ENCODE data around the gene SLC66A2. TPM values are rescaled to one million over a fixed set of nuclear protein-coding genes. Genes with fewer than 3 reads are reported as not detected.

Gene SLC66A2
- total RNA-seq, 1 experiment from 2014 or later: 13.0 TPM

DNA sequence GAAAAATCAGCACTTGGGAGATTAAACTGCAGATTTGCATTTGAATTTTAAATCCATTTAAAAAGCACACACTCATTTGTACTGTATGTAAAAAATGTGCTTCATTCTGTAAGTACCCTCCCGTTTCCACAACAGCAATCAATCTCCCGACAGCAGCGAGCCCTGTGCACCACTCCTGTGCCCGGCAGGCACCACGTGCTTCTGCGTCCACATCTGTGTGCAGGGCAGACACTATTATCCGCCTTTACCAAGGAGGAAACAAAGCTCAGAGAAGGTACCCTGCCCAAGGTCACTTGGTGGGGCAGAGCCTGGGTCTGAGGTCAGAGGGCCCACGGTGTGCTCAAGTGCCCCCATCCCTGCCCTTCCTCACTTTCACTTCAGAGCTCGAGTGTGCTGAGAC lies 20.5 kb upstream of the SLC66A2 start:
- H3K9me3 ChIP-seq (ENCODE audit: control insufficient read depth, low read depth, low read length): no peaks in the 10 kb centered on the region
- no peak overlapping the region for H2BK5ac ChIP-seq (ENCODE audit: insufficient read length, low read length)
- H3K23me2 ChIP-seq (ENCODE audit: insufficient read length, low read depth, low read length, poor library complexity, severe bottlenecking): no peaks in the 10 kb centered on the region
- H3K4ac ChIP-seq (ENCODE audit: low read depth, low read length): no peak overlapping the region
- H3K27me3 Mint-ChIP-seq (ENCODE audit: low read depth): peaks cover 2% of the 10 kb centered on the region; the same call in 1 of the 2 replicates
- H3K9ac ChIP-seq (ENCODE audit: extremely low read depth, insufficient read length, low read length): no peak overlapping the region
- peaks cover 12% of the 10 kb centered on the region; the same call in 1 of the 2 replicates for H3K79me2 ChIP-seq (ENCODE audit: insufficient read depth, low read length)
- H2BK12ac ChIP-seq (ENCODE audit: insufficient read length, low read depth, low read length): no peak overlapping the region
- H3K4me3 Mint-ChIP-seq: no peak overlapping the region
- H2BK15ac ChIP-seq (ENCODE audit: low read depth, low read length): no peak overlapping the region
- no peaks in the 10 kb centered on the region for H4K20me1 ChIP-seq (ENCODE audit: control insufficient read depth, insufficient read depth, insufficient read length)
- H3K27me3 ChIP-seq (ENCODE audit: insufficient read depth, low read length): no peaks in the 10 kb centered on the region
- H3K4me1 ChIP-seq (ENCODE audit: insufficient read depth, low read length): no peaks in the 10 kb centered on the region
- H3K4me1 Mint-ChIP-seq: no peaks in the 10 kb centered on the region
- no peak overlapping the region for H2BK120ac ChIP-seq (ENCODE audit: low read depth, low read length, poor library complexity, severe bottlenecking)
- H2AFZ ChIP-seq (ENCODE audit: low read length): no peak overlapping the region
- no peak overlapping the region for H3K23ac ChIP-seq (ENCODE audit: insufficient read length, low read depth, low read length)
- no peaks in the 10 kb centered on the region for H3K9me3 Mint-ChIP-seq
- no peak overlapping the region for H3K4me2 ChIP-seq (ENCODE audit: insufficient read depth, insufficient read length, low read length)
- H3K56ac ChIP-seq (ENCODE audit: insufficient read length, low read depth, low read length): no peak overlapping the region
- no peak for DNase-seq
- no peak overlapping the region for H4K91ac ChIP-seq (ENCODE audit: insufficient read length, low read depth, low read length)
- H2AK5ac ChIP-seq (ENCODE audit: insufficient read length, low read length): no peak overlapping the region
- no peak overlapping the region for H3K18ac ChIP-seq (ENCODE audit: insufficient read length, low read depth, low read length)
- H2BK20ac ChIP-seq (ENCODE audit: low read depth, low read length, poor library complexity, severe bottlenecking): no peak overlapping the region
- H3T11ph ChIP-seq (ENCODE audit: low read length): no peak overlapping the region
- H3K36me3 Mint-ChIP-seq (ENCODE audit: insufficient read depth in 1 of 3, low read depth in 3 of 3): peaks cover 27 to 66% (median 54%) of the 10 kb centered on the region in 3 experiments
- TF ChIP-seq, protein P1, sequence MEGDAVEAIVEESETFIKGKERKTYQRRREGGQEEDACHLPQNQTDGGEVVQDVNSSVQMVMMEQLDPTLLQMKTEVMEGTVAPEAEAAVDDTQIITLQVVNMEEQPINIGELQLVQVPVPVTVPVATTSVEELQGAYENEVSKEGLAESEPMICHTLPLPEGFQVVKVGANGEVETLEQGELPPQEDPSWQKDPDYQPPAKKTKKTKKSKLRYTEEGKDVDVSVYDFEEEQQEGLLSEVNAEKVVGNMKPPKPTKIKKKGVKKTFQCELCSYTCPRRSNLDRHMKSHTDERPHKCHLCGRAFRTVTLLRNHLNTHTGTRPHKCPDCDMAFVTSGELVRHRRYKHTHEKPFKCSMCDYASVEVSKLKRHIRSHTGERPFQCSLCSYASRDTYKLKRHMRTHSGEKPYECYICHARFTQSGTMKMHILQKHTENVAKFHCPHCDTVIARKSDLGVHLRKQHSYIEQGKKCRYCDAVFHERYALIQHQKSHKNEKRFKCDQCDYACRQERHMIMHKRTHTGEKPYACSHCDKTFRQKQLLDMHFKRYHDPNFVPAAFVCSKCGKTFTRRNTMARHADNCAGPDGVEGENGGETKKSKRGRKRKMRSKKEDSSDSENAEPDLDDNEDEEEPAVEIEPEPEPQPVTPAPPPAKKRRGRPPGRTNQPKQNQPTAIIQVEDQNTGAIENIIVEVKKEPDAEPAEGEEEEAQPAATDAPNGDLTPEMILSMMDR (conservative IDR thresholded peaks at IDR 0.05): no peak
- no peak overlapping the region for H4K5ac ChIP-seq (ENCODE audit: insufficient read length, low read depth, low read length)
- H3K27ac Mint-ChIP-seq: no peak overlapping the region
- H3K14ac ChIP-seq (ENCODE audit: insufficient read depth, low read length): no peak overlapping the region
- WGBS (ENCODE audit: extremely low coverage, insufficient read length, low lambda C conversion rate): no CpG with 5 or more reads among the region's 9 CpGs
- H3K27ac ChIP-seq (ENCODE audit: insufficient read length, low read depth, low read length): no peak overlapping the region
- H4K8ac ChIP-seq (replicated peaks; ENCODE audit: insufficient read length, low read depth, low read length): no peak overlapping the region
- H3K79me1 ChIP-seq (ENCODE audit: insufficient read depth, low read depth, low read length, poor library complexity, severe bottlenecking): peaks cover 10% of the 10 kb centered on the region
